GM19395 (cell line): ENCODE measurements around the gene DLGAP1.
A peak's percentile ranks its signal among the peaks of the same experiment; 100 is the strongest.
"Not testable (repeated sequence)": the region's sequence is repeated elsewhere in the genome, so short reads cannot be mapped to it uniquely, and the experiment has no call there.

Experiments used
- ATAC-seq: cut with Tn5 transposase; IDR thresholded peaks from one replicate; pipeline ENCODE4 v1.9.1; 2021; ENCODE audit warnings: mild to moderate bottlenecking, moderate library complexity; ENCODE audit not compliant: unreplicated experiment

Gene DLGAP1

GRCh38 chr18:4292696-4293095 is 162.4 kb downstream of the DLGAP1 start:
- ATAC-seq, result no peak

- not testable (repeated sequence) for ATAC-seq
These were observed 167.8 kb downstream of the DLGAP1 start for GRCh38 chr18:4287340-4287739.

- ATAC-seq, result no peak
These were observed 168.9 kb downstream of the DLGAP1 start for GRCh38 chr18:4286256-4286655.

- no peak for ATAC-seq
These were observed 169.6 kb downstream of the DLGAP1 start for GRCh38 chr18:4285525-4285924.

GRCh38 chr18:4284528-4284927 is 170.6 kb downstream of the DLGAP1 start:
- no peak for ATAC-seq

GRCh38 chr18:4283746-4284291 is 171.3 kb downstream of the DLGAP1 start:
- ATAC-seq, result no peak

- ATAC-seq, result no peak
These were observed 172.2 kb downstream of the DLGAP1 start for GRCh38 chr18:4282954-4283353.

GRCh38 chr18:4276953-4277585 is 178.0 kb downstream of the DLGAP1 start:
- ATAC-seq, result peak; percentile 79

GRCh38 chr18:4271952-4272351 is 183.2 kb downstream of the DLGAP1 start:
- no peak for ATAC-seq

- no peak for ATAC-seq
These were observed 184.1 kb downstream of the DLGAP1 start for GRCh38 chr18:4270988-4271387.

- ATAC-seq, result no peak
These were observed 185.1 kb downstream of the DLGAP1 start for GRCh38 chr18:4270016-4270415.

- no peak for ATAC-seq
These were observed 187.5 kb downstream of the DLGAP1 start for GRCh38 chr18:4267641-4268040.

GRCh38 chr18:4264347-4264791 is 190.7 kb downstream of the DLGAP1 start:
- no peak for ATAC-seq

GRCh38 chr18:4260107-4260506 is 195.0 kb downstream of the DLGAP1 start:
- no peak for ATAC-seq

- no peak for ATAC-seq
These were observed 198.2 kb downstream of the DLGAP1 start for GRCh38 chr18:4256766-4257417.

GRCh38 chr18:4254840-4255239 is 200.3 kb downstream of the DLGAP1 start:
- no peak for ATAC-seq

- no peak for ATAC-seq
These were observed 202.3 kb downstream of the DLGAP1 start for GRCh38 chr18:4252829-4253228.

GRCh38 chr18:4251873-4252272 is 203.2 kb downstream of the DLGAP1 start:
- ATAC-seq, result peak; percentile 48

- no peak for ATAC-seq
These were observed 203.9 kb downstream of the DLGAP1 start for GRCh38 chr18:4251206-4251605.

GRCh38 chr18:4250141-4250540 is 205.0 kb downstream of the DLGAP1 start:
- no peak for ATAC-seq

GRCh38 chr18:4248686-4249085 is 206.4 kb downstream of the DLGAP1 start:
- no peak for ATAC-seq

GRCh38 chr18:4246374-4246773 is 208.7 kb downstream of the DLGAP1 start:
- ATAC-seq, result no peak
